Kidney (tissue), 14 donors: ENCODE results near the gene FBXL15. TPM values are rescaled to one million over a fixed set of nuclear protein-coding genes. Genes with fewer than 3 reads are reported as not detected.
A peak's percentile ranks its signal among the peaks of the same experiment; 100 is the strongest.

Experiments used
- DNase-seq, 5 donors: peaks; one replicate each; pipeline ENCODE4 v3.0.0-alpha.2; 2013 to 2020
- FAIRE-seq: peaks from 2 replicates; lab custom pipeline; 2012; peaks lifted over from hg19 to GRCh38; lab: Jason Lieb, UNC
- H3K27ac ChIP-seq, 2 donors: one replicate each; pipeline ENCODE4 v1.7.0; 2013; ENCODE audit warnings: low read depth in 2 of 2, low read length in 2 of 2, inconsistent platforms in 1 of 2
- H3K27me3 ChIP-seq: one replicate; pipeline ENCODE4 v1.7.1; 2013; ENCODE audit warnings: low read length, inconsistent platforms; ENCODE audit not compliant: control insufficient read depth, insufficient read depth
- H3K36me3 ChIP-seq, 3 donors: one replicate each; pipeline versions ENCODE4 v1.7.0 to v1.7.1; 2013; ENCODE audit warnings: low read length in 3 of 3, control low read depth in 1 of 3, inconsistent platforms in 1 of 3; ENCODE audit not compliant: insufficient read depth in 3 of 3, control insufficient read depth in 2 of 3
- H3K4me1 ChIP-seq, 3 donors: one replicate each; pipeline versions ENCODE4 v1.7.0 to v1.7.1; 2013; ENCODE audit warnings: low read length in 3 of 3, inconsistent platforms in 1 of 3, low read depth in 1 of 3; ENCODE audit not compliant: control insufficient read depth in 2 of 3, insufficient read depth in 2 of 3
- H3K4me3 ChIP-seq, 3 donors: one replicate each; pipeline versions ENCODE4 v1.7.0 to v1.8.1; 2013; ENCODE audit warnings: low read length in 3 of 3, control low read depth in 1 of 3, inconsistent platforms in 1 of 3
- H3K9ac ChIP-seq, 3 donors: one replicate each; pipeline versions ENCODE4 v1.7.0 to v1.7.1; 2013; ENCODE audit warnings: low read length in 3 of 3, control low read depth in 1 of 3, inconsistent platforms in 1 of 3
- H3K9me3 ChIP-seq, 3 donors: one replicate each; pipeline versions ENCODE4 v1.7.0 to v1.7.1; 2013; ENCODE audit warnings: low read length in 3 of 3, control low read depth in 1 of 3, inconsistent platforms in 1 of 3; ENCODE audit not compliant: control insufficient read depth in 2 of 3, insufficient read depth in 1 of 3
- intact Hi-C: fragments of 100-400 bp; cut with DNase I; formaldehyde crosslinking; loops from one replicate; pipeline ENCODE4 v1.11.1; 2022
- polyA plus RNA-seq: library from polyadenylated mRNA; stranded (reverse); fragments of 350-450 nt; fragmentation: Illumina TruSeq; extraction: RNeasy Lipid Tissue Mini Kit (QIAGEN cat#74804); gene quantifications from one replicate; pipeline ENCODE4 v1.2.3, GENCODE V29; 2014; ENCODE audit warnings: low read depth, low replicate concordance; ENCODE audit not compliant: insufficient read depth
- total RNA-seq: library from RNA; stranded (reverse); fragmentation: NEBNext Ultra II Directional; extraction: Animal tissue kit (Norgen Biotek cat#: 25700); gene quantifications from one replicate; pipeline ENCODE4 v1.2.1, GENCODE V29; 2021
- TF ChIP-seq, protein P1 (sequence below): IDR thresholded peaks from 3 replicates; pipeline ENCODE4 v1.5.1; 2012; ENCODE audit warnings: mild to moderate bottlenecking, moderate library complexity, borderline replicate concordance; ENCODE audit not compliant: insufficient read depth; ENCODE audit errors: extremely low read depth
- donor health status: control.
- donor health status: control.
- donor health status: control.
- donor health status: control.
- donor health status: control.
- donor health status: DM: yes; HTN: yes; CAD: no.
- donor health status: Normal renal cell carcinoma (clear cell type).

The FBXL15 gene
- total and polyA plus RNA-seq, 2 donors from 2014 or later, result 17.9 to 28.0 TPM

DNA sequence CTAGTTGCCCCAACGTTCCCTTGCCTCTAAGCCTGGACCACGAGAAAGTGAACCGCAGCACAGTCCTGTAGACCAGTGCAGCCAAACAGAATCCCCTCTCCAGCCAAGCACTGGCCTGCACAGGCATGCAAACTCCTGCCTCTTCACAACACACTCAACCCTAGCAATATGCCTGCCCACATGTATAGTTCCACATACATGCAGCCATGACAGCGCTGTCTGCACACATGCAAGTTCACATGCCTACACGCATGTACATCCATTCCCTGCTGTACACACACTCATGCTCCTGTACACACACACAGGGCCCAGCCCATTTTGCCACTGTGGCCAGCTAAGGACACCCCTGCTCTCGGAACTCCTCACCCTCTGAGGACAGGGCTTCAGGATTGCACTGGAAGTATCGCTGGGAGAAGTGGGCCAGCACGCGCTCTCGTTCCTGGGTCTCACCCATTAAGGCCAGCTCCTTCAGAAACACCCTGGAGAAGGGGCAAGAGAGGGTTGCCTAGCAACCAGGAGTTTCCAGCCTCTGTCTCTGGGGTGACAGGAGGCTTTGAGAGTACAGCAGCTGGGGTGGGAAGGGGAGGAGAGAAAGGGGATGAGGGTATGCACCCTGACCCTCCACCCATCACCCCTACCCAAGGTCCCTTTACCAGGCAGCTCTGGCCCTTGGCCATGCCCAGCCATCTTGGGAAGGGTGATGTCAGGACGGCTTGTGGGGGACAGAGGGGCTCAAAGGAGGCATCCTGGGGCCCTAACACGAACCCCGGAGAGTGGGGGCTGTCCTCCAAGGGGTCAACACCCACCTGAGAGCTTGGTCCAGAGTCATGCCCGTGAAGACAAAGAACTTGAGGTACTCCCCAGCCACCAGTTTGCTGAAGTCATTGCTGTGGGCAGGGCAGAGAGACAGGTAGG lies 9.0 kb upstream of the FBXL15 start:
- DNase-seq (peak in 1 of 5 donors; percentile 52), FAIRE-seq (no peak)
- H3K27ac ChIP-seq, result no peak overlapping the region
- H3K36me3 ChIP-seq, result no peaks in the 10 kb centered on the region
- H3K4me3 ChIP-seq, result no peak overlapping the region
- TF ChIP-seq, protein P1, sequence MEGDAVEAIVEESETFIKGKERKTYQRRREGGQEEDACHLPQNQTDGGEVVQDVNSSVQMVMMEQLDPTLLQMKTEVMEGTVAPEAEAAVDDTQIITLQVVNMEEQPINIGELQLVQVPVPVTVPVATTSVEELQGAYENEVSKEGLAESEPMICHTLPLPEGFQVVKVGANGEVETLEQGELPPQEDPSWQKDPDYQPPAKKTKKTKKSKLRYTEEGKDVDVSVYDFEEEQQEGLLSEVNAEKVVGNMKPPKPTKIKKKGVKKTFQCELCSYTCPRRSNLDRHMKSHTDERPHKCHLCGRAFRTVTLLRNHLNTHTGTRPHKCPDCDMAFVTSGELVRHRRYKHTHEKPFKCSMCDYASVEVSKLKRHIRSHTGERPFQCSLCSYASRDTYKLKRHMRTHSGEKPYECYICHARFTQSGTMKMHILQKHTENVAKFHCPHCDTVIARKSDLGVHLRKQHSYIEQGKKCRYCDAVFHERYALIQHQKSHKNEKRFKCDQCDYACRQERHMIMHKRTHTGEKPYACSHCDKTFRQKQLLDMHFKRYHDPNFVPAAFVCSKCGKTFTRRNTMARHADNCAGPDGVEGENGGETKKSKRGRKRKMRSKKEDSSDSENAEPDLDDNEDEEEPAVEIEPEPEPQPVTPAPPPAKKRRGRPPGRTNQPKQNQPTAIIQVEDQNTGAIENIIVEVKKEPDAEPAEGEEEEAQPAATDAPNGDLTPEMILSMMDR, result no peak
- peaks cover 2% of the 10 kb centered on the region for H3K27me3 ChIP-seq
- no peak overlapping the region for H3K9ac ChIP-seq
- intact Hi-C loops, result no loop called here
- no peaks in the 10 kb centered on the region for H3K9me3 ChIP-seq
- peaks cover 0 to 3% (median 0%) of the 10 kb centered on the region in 3 donors for H3K4me1 ChIP-seq

- Histone ChIP-seq H3K27me3 (peaks cover 2% of the 10 kb centered on the region), H3K4me3 (no peak overlapping the region), H3K9me3 (no peaks in the 10 kb centered on the region), H3K36me3 (no peaks in the 10 kb centered on the region), H3K27ac (no peak overlapping the region), H3K4me1 (peaks cover 0 to 3% (median 0%) of the 10 kb centered on the region in 3 donors), H3K9ac (no peak overlapping the region)
- DNase-seq, result peak in 1 of 5 donors; percentile 62
- TF ChIP-seq, protein P1, result no peak
- FAIRE-seq, result no peak
- intact Hi-C loops, result no loop called here
Measured at GRCh38 chr10:102412293-102412692, 8.3 kb upstream of the FBXL15 start.

DNA sequence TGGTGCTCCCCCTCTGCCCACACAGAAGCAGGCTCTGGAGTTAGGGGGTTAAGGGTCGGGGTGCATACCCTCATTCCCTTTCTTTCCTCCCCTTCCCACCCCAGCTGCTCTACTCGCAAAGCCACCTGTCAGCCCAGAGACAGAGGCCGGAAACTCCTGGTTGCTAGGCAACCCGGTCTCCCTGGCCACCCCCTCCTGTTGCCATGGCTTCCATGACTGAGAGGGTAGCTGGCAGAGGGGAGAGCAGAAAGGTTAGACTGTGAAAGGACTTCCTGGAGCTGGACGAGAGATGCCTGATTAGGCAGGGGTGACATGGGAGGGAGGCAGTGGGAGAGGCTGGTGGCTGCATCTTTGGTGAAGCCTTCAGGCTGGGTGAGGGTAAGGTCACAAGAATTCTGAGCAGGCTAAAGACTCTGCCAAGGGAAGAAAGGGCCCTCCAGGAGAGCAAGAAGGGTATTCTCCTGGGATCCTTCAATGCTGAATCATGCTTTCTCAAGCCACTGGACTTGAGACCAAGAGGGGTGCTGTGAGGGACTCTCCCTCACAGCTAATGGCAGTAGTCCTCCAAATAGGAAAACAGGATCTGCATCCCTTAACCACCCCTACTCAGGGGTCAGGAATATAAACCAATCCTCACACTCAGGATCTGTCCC lies 7.5 kb upstream of the FBXL15 start:
- Histone ChIP-seq H3K9ac (no peak overlapping the region), H3K27ac (no peak overlapping the region), H3K9me3 (no peaks in the 10 kb centered on the region), H3K36me3 (no peaks in the 10 kb centered on the region), H3K4me1 (peaks cover 0 to 3% (median 0%) of the 10 kb centered on the region in 3 donors), H3K4me3 (no peak overlapping the region), H3K27me3 (peaks cover 5% of the 10 kb centered on the region)
- DNase-seq (peak in 3 of 5 donors; percentile 39 to 74 (median 53)), FAIRE-seq (no peak)
- TF ChIP-seq, protein P1, result no peak
- intact Hi-C loops, result no loop called here
